OCI-M2 (cell line): ENCODE measurements around the gene AKT1.
"Not testable (repeated sequence)": the region's sequence is repeated elsewhere in the genome, so short reads cannot be mapped to it uniquely, and the experiment has no call there.

Experiments
- DNase-seq: peaks from one replicate; lab custom pipeline; 2025; ENCODE audit not compliant: unreplicated experiment; lab: John Stamatoyannopoulos, UW

The AKT1 gene

DNA sequence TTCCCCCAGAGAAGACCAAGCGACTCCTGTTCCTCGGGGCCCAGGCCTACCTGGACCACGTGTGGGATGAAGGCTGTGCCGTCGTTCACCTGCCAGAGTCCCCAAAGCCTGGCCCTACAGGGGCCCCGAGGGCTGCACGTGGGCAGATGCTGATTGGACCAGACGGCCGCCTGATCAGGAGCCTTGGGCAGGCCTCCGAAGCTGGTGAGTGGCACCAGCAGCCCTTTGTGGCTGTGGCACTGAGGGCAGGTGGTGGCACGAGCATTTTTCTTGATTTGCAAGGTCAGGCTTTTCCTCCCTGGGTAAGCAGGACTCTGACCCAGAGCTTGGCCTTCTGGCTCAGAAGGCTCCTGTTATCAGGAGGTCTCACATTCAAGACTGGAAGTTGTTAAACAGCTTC, 39.9 kb downstream of the AKT1 start:
- DNase-seq = no peak

DNA sequence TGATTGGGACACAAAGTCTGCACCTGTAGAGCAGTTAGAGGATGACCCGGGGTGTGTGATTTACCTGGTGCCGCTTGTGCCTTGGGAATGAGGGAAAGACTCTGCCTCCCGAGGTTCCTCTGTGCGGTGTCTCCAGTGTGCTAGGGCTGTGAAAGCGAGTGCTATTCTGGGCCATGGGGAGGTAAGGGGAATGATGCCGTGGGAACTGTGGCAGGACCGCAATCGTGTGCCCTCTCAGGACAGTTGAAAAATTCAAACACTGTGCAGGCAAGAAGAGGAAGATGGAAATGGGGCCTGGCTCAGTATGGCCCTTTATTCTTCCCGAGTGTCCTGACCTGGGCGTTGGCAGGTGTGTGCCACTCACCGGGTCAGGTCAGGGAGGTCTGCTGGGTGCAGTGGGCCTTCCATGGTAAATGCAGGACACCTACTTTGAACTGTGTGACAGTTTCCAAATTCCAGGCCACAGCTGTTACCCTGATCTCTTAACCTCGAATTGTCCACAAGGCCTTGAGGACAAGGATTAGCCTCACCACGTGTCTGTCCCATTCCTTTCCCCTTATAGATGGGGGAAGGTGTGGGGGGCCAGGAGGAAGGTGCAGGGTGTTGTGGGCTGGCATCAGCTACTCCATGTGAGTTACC, 41.2 kb downstream of the AKT1 start:
- no peak for DNase-seq

DNA sequence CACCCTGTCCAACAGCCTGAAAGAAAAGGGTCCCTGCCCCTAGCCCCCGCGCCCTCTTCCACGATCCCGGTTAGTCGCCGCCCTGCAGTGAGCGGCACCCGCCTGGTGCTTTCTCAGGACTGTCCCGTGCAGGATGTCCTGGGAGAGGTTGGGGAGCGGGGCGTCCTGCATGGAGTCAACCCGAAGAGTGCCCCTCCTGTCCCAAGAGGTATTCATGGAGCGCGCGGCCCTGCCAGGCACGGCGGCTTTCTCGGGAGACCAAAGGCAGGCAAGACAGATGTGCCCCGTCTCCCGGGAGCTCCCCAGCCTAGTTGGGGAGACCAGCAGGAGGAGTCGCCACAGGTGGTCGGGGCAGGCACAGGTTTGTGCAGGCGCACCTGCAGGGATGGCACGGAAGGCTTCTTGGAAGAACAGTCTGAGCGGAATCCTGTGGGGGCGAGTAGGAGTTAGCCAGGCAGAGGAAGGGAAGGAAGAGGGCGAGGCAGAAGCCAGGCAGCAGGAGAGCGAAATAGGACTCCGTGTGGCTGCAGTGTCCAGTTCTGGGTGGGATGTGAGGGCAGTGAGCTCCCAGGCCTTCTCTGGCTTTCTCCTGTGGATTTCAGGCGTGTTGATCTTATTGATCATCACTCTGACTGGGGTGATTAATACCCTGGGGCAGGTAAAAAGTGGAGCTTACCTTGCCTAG, 41.9 kb downstream of the AKT1 start:
- no peak for DNase-seq

DNA sequence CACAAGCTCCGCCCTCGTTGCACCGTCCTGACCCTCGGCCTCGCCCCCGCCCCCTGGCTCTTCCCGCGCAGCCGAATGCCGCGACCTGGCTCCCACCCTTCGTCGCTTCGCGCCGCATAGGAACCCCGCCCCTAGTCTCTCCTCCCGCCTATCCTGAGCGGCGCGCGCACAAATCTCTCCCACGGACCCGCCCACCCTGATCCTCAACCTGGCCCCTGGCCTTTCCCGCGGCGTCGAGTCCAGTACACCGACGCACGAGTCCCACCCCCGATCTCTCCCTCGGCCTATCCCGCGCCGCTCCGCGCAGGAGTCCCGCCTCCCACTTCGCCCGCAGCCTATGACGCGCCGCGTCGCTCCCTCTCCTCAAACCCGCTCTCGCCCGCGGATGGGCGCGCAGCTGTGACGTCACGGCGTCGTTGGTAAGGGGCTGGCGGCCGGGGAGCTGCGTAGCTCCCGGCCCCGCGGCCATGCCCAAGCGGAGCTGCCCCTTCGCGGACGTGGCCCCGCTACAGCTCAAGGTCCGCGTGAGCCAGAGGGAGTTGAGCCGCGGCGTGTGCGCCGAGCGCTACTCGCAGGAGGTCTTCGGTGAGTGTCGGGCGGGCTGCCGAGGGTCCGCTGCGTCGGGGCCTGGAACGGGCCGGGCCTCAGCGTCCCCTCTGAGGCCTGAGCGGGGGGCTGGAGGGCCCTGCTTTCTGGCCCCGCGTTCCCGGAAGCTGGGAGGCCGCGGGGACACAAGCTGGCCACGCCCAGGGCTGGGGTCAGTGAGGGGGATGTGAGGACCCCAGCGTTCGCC, 42.6 kb downstream of the AKT1 start, which contains the start of gene SIVA1:
Gene SIVA1 (plus strand): TSS at position 413 of the 793 bp plus-strand sequence. CDS start 55 bp downstream, at position 468.
- peak; percentile 98 for DNase-seq

DNA sequence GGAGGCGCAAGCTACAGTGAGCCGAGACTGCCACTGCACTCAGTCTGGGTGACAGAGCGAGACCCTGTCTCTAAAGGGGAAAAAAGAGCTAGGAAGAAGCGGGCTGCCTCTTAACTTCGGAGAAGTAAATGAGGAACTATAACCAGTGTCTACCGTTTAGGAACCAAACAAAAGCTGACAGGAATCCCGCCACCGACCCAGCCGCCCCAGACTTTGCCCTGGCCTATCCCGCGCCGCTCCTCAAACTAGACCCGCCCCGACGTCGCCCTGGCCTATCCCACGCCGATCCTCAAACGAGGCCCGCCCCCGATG, 43.2 kb downstream of the AKT1 start:
- DNase-seq = peak; percentile 98

DNA sequence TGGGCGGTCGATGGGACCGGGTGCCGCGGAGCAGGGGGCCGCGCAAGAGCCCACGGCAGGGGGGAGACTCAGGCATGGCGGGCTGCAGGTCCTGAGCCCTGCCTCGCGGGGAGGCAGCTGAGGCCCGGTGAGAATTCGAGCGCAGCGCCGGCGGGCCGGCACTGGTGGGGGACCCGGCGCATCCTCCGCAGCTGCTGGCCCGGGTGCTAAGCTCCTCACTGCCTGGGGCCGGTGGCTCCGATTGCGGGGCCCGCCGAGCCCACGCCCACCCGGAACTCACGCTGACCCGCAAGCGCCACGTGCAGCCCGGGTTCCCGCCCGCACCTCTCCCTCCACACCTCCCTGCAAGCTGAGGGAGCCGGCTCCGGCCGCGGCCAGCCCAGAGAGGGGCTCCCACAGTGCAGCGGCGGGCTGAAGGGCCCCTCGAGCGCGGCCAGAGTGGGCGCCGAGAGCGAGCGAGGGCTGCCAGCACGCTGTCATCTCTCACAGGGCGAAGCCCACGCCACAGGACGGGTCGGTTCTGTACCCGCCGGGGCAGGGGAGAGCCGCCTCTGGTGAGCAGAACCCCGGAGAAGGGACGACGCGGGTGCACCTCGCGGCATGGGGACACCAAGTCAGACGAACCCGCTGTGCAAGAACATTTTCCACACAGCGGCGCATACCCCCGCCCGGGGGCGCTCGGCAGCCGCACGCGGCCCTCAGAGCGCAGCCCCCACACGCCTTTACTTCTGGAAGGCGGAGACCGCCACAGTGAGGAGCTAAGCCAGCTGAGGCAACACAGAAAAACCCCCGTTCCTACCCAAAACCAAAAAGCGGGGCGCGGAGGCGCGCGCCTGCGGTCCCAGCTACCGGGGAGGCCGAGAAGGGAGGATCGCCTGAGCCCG, 43.8 kb downstream of the AKT1 start:
- DNase-seq = no peak

DNA sequence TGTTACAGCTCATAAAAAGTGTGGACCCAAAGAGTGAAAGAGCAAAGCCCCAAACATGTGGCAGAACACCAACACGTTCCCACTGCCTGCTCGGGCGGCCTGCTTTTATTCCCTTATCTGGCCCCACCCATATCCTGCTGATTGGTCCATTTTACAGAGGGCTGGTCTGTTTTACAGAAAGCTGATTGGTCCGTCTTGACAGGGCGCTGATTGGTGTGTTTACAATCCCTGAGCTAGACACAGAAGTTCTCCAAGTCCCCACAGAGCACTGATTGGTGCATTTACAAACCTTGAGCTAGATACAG, 44.8 kb downstream of the AKT1 start:
- DNase-seq = not testable (repeated sequence)

DNA sequence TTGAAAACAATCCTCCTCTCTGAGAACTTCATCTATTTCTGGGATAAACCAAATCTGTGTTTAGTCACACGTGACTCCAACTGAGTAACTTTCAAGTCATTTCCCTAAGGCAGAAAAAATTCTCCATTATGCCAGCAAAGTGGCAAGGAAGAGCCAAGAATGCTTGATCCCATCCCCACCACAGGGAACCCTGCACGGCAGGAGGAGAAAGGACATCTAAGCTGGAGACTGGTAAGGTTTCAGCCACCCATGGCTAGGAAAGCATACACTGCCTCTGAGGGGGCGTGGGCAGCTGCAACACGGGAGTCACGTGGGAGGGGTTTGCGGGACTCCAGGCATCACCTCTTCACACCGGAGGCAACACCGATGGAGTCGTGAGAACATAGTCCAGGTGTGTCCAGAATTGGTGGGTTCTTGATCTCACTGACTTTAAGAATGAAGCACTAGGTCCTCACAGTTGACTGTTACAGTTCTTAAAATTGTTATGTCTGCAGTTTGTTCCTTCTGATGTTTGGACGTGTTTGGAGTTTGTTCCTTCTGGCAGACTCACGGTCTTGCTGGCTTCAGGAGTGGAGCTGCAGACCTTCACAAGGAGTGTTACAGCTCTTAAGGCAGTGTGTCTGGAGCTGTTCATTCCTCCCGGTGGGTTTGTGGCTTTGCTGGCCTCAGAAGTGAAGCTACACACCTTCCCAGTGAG, 45.3 kb downstream of the AKT1 start:
- no peak for DNase-seq

DNA sequence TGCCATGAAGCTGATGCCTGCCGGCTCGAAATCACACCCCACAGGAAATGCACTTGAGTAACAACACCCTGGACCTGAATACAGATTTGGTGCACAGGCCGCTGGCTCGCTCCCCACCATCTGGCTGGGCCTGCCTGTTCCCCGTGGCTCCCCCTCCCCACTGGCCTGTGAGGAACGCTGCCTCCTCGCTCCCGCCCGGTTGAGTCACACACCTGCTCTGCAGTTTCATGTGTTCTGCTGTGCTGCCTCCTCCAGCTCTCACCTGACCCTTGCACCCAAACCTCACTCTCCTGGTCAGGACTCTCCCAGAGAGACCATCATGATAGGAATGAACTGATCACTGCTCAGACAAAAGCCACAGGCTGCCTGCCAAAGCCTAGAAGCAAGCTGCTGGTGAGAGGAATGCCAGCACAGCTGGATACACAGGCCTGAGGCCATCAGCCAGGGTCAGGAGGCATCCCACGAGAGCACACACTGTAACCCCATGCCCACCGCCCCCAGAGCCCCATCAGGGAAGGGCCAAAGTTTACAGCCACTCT, 46.4 kb downstream of the AKT1 start:
- DNase-seq = no peak

DNA sequence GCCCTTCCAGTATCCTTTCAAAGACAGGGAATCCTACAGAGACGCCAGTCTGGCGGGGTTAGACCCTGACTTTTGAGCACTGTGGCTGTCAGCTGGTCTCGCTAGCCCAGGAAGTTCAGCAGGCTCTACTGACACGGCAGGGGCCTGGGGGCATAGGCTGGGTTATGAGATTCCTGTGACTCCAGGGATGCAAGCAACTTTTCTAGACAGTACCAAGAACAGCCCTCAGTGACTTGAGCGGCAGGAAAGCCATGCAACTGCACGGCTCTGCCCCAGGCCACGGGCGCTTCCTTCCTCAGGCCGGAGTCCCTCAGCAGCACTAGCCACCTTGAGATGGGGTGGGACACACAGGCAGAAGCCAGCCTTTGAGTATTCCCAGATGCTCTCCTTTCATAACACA, 47.7 kb downstream of the AKT1 start:
- DNase-seq = no peak

DNA sequence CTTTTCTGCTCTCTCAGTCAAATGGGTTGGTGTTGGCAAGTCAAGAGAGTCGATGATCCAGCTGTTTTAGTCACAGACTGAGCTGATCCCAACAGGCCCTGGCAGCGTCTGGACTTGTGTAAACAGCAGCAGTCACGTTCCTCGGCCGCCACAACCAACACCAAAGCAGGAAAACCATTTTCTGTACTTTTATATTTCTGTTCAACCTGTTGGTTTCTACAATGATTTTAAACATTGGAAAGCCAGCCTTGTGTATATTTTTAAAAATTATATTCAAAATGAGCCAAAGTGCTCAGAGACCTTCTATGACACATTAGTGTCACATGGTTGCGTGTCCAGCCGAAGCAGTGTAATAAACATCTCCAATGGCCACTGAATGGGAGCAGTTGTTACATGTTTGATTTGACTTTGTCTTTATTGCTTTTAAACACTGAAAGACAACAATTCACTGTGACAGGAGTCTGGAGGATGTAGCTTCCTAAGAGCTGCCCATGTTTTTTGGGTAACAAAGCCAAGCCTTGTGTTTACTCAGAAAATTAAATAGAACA, 48.5 kb downstream of the AKT1 start:
- no peak for DNase-seq

DNA sequence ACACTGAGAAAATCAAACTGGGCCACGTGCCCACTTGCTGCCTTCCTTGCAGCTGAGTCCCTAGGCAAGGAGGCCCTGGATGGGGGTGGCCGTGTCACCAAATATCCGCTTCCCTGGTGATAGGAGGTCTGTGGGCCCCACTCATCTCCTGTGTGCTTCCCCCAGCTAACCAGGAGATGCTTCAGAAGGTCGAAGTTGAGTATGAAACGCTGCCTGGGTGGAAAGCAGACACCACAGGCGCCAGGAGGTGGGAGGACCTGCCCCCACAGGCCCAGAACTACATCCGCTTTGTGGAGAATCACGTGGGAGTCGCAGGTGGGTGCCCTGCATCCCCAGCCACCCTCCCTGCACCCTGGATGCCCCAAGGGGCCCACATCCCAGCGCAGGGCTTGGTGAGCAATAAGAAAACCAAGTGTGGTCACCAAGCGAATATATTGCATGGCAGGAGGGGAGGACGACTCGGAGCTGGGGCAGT, 49.4 kb downstream of the AKT1 start:
- DNase-seq = no peak

DNA sequence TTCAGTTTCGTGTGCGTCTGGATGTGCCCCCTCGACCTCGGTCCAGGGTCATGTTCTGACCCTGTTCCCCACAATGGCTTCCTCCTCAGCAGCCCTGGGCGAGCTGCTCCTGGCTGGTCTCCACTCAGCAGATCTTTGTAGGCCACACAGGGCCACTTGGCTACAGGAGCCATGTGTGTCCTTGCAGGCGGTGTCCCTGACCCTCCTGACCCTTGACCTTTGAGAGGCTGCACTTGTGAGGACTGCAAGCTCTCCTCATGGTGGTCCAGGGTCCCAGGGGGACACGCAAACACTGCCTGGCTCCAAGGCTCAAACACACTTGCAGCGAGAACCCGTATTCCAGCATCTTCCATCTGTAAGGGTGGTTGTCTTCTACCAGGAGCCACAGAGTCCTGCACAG, 50.1 kb downstream of the AKT1 start:
- DNase-seq = no peak

DNA sequence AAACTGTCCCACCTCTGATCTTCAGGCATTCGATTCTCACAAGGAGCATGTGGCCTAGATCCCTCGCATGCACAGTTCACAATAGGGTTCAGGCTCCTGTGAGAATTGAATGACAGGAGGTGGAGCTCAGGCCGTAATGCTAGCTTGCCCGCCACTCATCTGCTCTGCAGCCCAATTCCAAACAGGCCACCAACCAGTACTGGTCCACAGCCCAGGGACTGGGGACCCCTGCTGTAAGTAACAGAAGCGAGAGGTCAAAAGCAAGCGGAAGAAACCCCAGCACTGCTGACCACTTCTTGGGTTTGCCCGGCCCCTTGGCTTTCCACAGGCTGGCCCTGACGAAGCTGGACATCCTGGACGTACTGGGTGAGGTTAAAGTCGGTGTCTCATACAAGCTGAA, 51.1 kb downstream of the AKT1 start:
- no peak for DNase-seq

DNA sequence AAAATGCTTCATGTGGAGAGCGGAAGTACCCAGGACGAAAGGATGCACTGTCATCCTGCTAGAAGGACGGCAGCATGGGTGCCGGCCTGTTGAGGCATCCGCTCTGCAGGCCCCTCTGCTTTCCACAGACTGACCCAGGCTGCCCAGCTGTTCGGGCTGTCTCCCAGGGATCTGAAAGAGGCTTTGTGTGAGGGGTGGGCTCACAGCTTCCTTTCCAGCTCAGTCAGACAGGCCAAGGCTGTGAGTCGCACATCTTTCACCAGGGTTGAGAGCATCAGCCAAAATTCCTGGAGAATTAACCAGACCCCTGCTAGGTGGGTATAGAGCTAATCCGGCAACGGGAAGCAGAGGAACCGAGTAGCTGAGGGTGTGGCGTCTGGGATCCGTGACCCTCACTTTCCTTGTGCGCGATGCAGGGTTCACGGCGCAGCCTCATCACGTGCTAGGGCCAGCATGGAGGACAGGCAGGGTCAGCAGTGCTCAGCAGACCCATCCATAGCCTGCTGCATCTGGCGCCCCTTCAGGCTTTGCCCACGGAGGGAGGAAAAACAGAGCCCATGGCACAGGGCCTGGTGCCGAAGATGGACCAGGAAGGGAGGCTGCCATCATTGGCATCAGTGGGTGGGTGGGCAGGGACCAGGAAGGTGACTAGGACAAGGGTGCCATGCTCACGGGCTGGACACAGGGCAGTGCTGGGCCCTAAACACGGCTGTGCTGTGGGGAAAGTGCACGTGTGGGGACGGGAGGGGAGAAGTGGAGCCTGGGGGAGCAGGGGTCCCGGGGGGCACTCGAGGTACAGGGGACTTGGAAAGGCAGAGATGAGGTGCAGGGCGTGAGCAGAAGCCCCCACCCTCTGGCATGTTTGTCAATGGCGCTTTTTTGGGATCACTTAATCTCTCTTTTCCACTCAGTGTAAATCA, 51.8 kb downstream of the AKT1 start:
- no peak for DNase-seq

DNA sequence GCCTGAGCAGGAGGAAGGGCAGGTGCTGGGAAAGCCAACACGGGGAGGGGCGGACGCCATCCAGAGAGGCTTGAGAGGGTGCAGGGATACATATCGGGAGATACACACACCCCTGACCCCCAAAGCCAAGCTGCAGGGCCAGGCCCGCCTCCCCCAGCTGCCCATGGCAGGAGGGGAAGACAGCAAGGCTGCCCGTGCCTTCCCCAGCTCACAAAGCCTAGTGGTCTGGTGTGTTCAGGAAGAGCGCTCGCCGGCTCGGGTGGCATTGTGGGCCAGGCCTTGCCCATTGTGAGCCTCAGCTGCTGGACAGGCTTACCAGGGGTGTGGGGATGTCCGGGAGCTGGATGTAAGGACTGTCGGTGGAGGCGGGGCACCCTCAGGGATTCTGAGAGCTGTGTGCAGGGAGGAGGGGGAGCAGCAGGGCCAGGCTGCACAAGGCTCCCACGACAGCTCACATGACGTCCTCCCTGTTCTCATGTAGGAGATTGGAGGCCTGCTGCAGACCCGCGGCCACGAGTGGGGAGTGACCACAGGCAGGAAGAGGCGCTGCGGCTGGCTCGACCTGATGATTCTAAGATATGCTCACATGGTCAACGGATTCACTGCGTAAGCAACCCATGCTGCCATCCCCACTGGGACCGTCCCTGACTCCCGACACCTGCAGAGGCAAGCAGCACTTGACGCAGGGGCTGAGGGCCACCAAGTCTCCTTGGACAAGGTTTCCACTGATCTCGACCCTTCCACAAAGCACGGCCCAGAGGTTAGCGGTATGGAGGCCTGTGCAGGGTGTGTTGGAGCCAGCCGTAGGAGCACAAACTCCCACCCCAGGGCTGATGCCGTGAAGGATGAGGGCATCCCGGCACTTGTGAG, 52.7 kb downstream of the AKT1 start:
- no peak for DNase-seq

DNA sequence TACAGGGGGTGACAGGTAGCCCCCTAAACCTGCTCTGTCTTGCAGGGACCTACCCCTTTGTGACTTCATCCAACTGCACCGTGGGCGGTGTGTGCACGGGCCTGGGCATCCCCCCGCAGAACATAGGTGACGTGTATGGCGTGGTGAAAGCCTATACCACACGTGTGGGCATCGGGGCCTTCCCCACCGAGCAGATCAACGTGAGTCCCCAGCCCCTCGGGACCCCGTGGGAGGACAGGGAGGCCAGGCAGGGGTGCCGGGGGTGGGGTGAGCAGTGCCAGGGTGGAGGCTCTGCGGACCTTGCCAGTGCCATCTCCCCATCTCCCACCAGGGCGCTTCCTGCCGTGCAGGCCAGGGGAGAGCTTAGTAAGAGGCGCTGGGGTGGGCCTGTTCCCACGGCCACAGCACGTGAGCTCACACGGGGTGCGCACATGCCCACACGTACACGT, 53.7 kb downstream of the AKT1 start:
- DNase-seq = no peak
